GM23338 (cell line): ENCODE data around the gene ABHD17A.

Experiments
- CTCF ChIP-seq, 2 experiments: fragments of 200-600 bp in 1 of 2; sonication (generic) in 1 of 2; conservative IDR thresholded peaks; 2 replicates each; pipeline versions ENCODE4 v1.5.1 to v1.6.1; 2016 to 2017; ENCODE audit warnings: antibody characterized with exemption in 2 of 2, low read depth in 2 of 2, mild to moderate bottlenecking in 2 of 2, moderate library complexity in 1 of 2
- POLR2AphosphoS5 ChIP-seq: IDR thresholded peaks from 2 replicates; pipeline ENCODE4 v1.6.1; 2016; ENCODE audit warnings: antibody characterized with exemption, low read depth

GRCh38 chr19:1848399-1849131 lies 36.7 kb downstream of the ABHD17A start, which contains the start of gene REXO1:
- TF ChIP-seq POLR2AphosphoS5 (no peak), CTCF (conservative IDR thresholded peaks at IDR 0.05; ENCODE audit: low read depth in 2 of 2) (peak; percentile 86 to 88)
